Sigmoid colon (tissue), 7 donors: ENCODE results near the gene ACER1. TPM values are rescaled to one million over a fixed set of nuclear protein-coding genes. Genes with fewer than 3 reads are reported as not detected.
A peak's percentile ranks its signal among the peaks of the same experiment; 100 is the strongest.

ENCODE experiments used
- DNase-seq: peaks from one replicate; pipeline ENCODE4 v3.0.0-alpha.2; 2019
- H3K27ac ChIP-seq, 4 donors: fragments of 200-600 bp; sonication (generic); one replicate each; pipeline ENCODE4 v1.5.1; 2016 to 2019; ENCODE audit warnings: mild to moderate bottlenecking in 1 of 4
- H3K27me3 ChIP-seq, 3 donors: fragments of 200-600 bp; sonication (generic); one replicate each; pipeline ENCODE4 v1.5.1; 2019; ENCODE audit warnings: mild to moderate bottlenecking in 1 of 3
- H3K36me3 ChIP-seq, 4 donors: fragments of 200-600 bp; sonication (generic); one replicate each; pipeline ENCODE4 v1.5.1; 2016 to 2019
- H3K4me1 ChIP-seq, 4 donors: fragments of 200-600 bp; sonication (generic); one replicate each; pipeline ENCODE4 v1.5.1; 2017 to 2019
- H3K4me3 ChIP-seq, 4 donors: fragments of 200-600 bp; sonication (generic); one replicate each; pipeline ENCODE4 v1.5.1; 2017 to 2019; ENCODE audit warnings: mild to moderate bottlenecking in 2 of 4, moderate library complexity in 1 of 4
- H3K9me3 ChIP-seq, 4 donors: fragments of 200-600 bp in 3 of 4; sonication (generic) in 3 of 4; one replicate each; pipeline versions ENCODE4 v1.5.1 to v1.6.1; 2013 to 2019
- CTCF ChIP-seq, 4 experiments: fragments of 450-650 bp in 3 of 4; fragments of 200-600 bp in 1 of 4; IDR thresholded peaks; one replicate each; pipeline ENCODE4 v1.5.1; 2016 to 2019; ENCODE audit warnings: antibody characterized with exemption in 4 of 4, mild to moderate bottlenecking in 3 of 4, moderate library complexity in 2 of 4
- EP300 ChIP-seq, 4 donors: sonication (generic); formaldehyde crosslinking; IDR thresholded peaks; one replicate each; pipeline ENCODE4 v1.6.1; 2017; ENCODE audit warnings: antibody characterized with exemption in 4 of 4
- POLR2A ChIP-seq, 2 donors: fragments of 450-650 bp; IDR thresholded peaks; one replicate each; pipeline ENCODE4 v1.6.1; 2016; ENCODE audit warnings: antibody characterized with exemption in 2 of 2, mild to moderate bottlenecking in 2 of 2, moderate library complexity in 2 of 2
- POLR2AphosphoS5 ChIP-seq, 4 donors: sonication (generic); formaldehyde crosslinking; IDR thresholded peaks; one replicate each; pipeline ENCODE4 v1.6.1; 2017; ENCODE audit warnings: antibody characterized with exemption in 4 of 4
- WGBS, 2 donors: extraction: QIAGEN DNeasy Blood & Tissue Kit; methylation state at CpG; one replicate each; pipeline ENCODE4 v1.1.7; 2013; 5-methylcytosine and 5-hydroxymethylcytosine counted together
- intact Hi-C: fragments of 100-400 bp; cut with DNase I; formaldehyde crosslinking; loops from one replicate; pipeline ENCODE4 v1.15.1; 2023
- polyA plus RNA-seq, 3 donors: library from polyadenylated mRNA; stranded (reverse); fragments of 200-250 nt; gene quantifications; one replicate each; pipeline ENCODE4 v1.2.3, GENCODE V29; 2013
- total RNA-seq, 4 donors: library from RNA; depleted of rRNA; stranded (reverse); fragments of >200 nt; gene quantifications; one replicate each; pipeline ENCODE4 v1.1.0, GENCODE V29; 2016
- donor health status: healthy with polysubstance abuse.
- donor health status: Bipolar disorder and iron deficiency.
- donor health status: healthy.

The ACER1 gene
- total and polyA plus RNA-seq, 7 donors, result 0.19 TPM; not detected in 6

GRCh38 chr19:6270822-6271221 lies 62.6 kb downstream of the ACER1 start:
- Histone ChIP-seq H3K4me1 (peaks cover 0 to 80% (median 72%) of the 10 kb centered on the region in 4 donors), H3K27ac (peak overlapping the region; percentile 84 to 92 (median 88)), H3K9me3 (no peaks in the 10 kb centered on the region), H3K4me3 (peak overlapping the region in 2 of 4 donors; percentile 41 to 42), H3K27me3 (no peaks in the 10 kb centered on the region), H3K36me3 (peaks cover 11 to 35% (median 21%) of the 10 kb centered on the region in 4 donors)
- DNase-seq, result no peak
- 93 to 96% methylated on average over 17 of the region's 17 CpGs for WGBS, 2 donors
- intact Hi-C loops, result loop anchor here (5.0 kb wide), 3 partner anchors 54 to 214 kb away; no protein-coding TSS in a partner anchor
- no peak for TF ChIP-seq EP300 (IDR thresholded peaks at IDR 0.05)
- TF ChIP-seq CTCF (IDR thresholded peaks at IDR 0.05), result no peak
- TF ChIP-seq POLR2AphosphoS5 (IDR thresholded peaks at IDR 0.05), result no peak
- TF ChIP-seq POLR2A (IDR thresholded peaks at IDR 0.05), result no peak

- H3K4me3 ChIP-seq, result no peak overlapping the region
- TF ChIP-seq POLR2AphosphoS5 (IDR thresholded peaks at IDR 0.05) (no peak), EP300 (IDR thresholded peaks at IDR 0.05) (no peak), CTCF (IDR thresholded peaks at IDR 0.05) (no peak), POLR2A (IDR thresholded peaks at IDR 0.05) (no peak)
- peak overlapping the region; percentile 84 to 92 (median 88) for H3K27ac ChIP-seq
- no peak for DNase-seq
- WGBS, 2 donors, result 74 to 92% methylated on average over 31 of the region's 31 CpGs
- no peaks in the 10 kb centered on the region for H3K27me3 ChIP-seq
- no peaks in the 10 kb centered on the region for H3K9me3 ChIP-seq
- intact Hi-C loops, result loop anchor here (5.0 kb wide), 3 partner anchors 53 to 213 kb away; no protein-coding TSS in a partner anchor
- H3K36me3 ChIP-seq, result peaks cover 11 to 38% (median 21%) of the 10 kb centered on the region in 4 donors
- H3K4me1 ChIP-seq, result peaks cover 0 to 74% (median 66%) of the 10 kb centered on the region in 4 donors
These were observed 63.2 kb downstream of the ACER1 start for GRCh38 chr19:6270076-6270745.

- WGBS, 2 donors, result 89% methylated on average over 33 of the region's 33 CpGs
- Histone ChIP-seq H3K27me3 (no peaks in the 10 kb centered on the region), H3K4me1 (peaks cover 0 to 66% (median 59%) of the 10 kb centered on the region in 4 donors), H3K36me3 (peaks cover 11 to 38% (median 21%) of the 10 kb centered on the region in 4 donors), H3K4me3 (no peak overlapping the region), H3K27ac (no peak overlapping the region), H3K9me3 (no peaks in the 10 kb centered on the region)
- no peak for TF ChIP-seq POLR2A (IDR thresholded peaks at IDR 0.05)
- no peak for TF ChIP-seq POLR2AphosphoS5 (IDR thresholded peaks at IDR 0.05)
- no peak for TF ChIP-seq EP300 (IDR thresholded peaks at IDR 0.05)
- no peak for TF ChIP-seq CTCF (IDR thresholded peaks at IDR 0.05)
- intact Hi-C loops, result no loop called here
- DNase-seq, result no peak
These were observed 64.1 kb downstream of the ACER1 start for GRCh38 chr19:6269101-6269886.

- Histone ChIP-seq H3K4me1 (peaks cover 0 to 66% (median 59%) of the 10 kb centered on the region in 4 donors), H3K27ac (no peak overlapping the region), H3K36me3 (peaks cover 11 to 43% (median 21%) of the 10 kb centered on the region in 4 donors), H3K27me3 (no peaks in the 10 kb centered on the region), H3K4me3 (no peak overlapping the region), H3K9me3 (no peaks in the 10 kb centered on the region)
- intact Hi-C loops, result no loop called here
- TF ChIP-seq POLR2A (IDR thresholded peaks at IDR 0.05) (no peak), CTCF (IDR thresholded peaks at IDR 0.05) (no peak), EP300 (IDR thresholded peaks at IDR 0.05) (no peak), POLR2AphosphoS5 (IDR thresholded peaks at IDR 0.05) (no peak)
- WGBS, 2 donors, result 94 to 96% methylated on average over 4 of the region's 4 CpGs
- DNase-seq, result no peak
These were observed 65.0 kb downstream of the ACER1 start for GRCh38 chr19:6268382-6268771.
